GDM1 (cell line): ENCODE results near the gene SLC66A2.

Experiments
- DNase-seq: peaks from one replicate; lab custom pipeline; 2025; lab: John Stamatoyannopoulos, UW

Gene SLC66A2

DNA sequence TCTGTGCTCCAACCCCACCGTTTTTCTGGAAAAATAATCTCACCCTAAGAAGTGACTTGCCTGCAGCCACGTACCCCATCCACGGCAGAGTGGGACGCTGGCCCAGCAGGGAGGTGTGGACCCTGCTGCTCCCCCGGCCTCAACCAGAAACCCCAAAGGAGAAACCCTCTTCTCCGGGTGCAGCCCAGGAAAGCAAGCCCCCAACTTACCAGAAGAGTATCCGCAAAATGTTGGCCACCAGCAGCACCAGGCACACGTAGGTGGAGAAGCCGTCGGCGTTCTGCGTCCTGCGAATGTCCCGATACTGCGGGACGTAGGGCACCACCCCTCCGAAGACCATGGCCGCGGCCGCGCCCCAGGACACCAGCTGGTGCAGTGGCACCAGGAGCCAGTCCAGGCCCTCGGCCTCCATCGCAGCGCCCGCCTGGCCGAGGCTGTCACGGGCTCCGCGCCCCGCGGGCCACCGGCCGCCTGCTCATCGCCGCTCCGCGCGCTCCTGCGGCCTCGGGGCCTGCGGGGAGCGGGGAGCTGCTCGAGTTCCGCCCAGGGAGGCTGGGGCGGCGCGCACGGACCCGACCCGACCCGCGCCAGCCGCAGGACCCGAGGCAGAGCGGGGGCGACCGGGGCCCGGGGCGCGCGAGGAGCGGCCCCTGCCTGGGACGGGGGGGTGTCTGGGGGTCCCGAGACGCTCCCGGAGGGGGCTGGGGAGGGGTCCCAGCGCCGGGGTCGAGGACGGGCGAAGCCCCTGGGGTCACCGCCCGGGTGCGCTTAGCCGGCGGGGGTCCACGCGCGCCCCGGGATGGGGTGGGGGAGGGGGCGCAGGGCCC, 725 bp downstream of the SLC66A2 start:
- DNase-seq, result no peak

GRCh38 chr18:79949697-79950487, 1.6 kb downstream of the SLC66A2 start:
- peak; percentile 59 for DNase-seq

DNA sequence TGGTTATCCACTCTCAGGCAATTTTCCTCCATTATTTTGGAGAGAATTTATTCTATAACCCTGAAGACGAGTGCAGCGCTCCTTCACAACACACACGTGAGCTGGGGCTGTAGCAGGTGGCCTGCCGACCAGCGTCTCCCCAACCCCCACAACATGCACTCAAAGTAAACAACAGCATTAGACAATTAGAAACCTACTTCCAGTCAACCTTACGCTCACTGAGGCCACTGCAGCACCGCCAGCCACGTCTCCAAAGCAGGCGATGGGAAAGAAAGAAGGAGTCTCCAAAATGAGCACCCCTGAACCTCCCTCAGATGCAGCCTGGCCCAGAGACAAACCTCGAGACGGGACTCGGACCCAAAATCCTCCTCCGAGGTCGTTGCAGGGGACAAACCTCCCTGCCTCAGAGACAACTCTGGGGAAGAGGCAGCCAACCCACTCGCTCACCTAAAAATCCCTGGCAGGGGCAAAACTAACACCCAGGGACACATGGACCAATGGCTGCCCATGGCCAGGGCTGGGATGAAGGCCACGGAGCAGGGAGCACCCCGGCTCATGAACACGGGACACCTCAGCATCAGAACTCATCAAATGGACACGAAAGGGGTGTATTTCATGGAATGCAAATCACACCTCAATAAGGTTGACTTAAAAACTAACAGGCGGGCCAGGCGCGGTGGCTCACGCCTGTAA, 2.6 kb downstream of the SLC66A2 start:
- no peak for DNase-seq

- DNase-seq, result no peak
Measured at GRCh38 chr18:79947881-79948610, 3.4 kb downstream of the SLC66A2 start.

- no peak for DNase-seq
Measured at GRCh38 chr18:79947054-79947755, 4.2 kb downstream of the SLC66A2 start.

GRCh38 chr18:79945118-79946042, 6.1 kb downstream of the SLC66A2 start:
- no peak for DNase-seq

- DNase-seq, result no peak
Measured at GRCh38 chr18:79944746-79945117, 6.7 kb downstream of the SLC66A2 start.

DNA sequence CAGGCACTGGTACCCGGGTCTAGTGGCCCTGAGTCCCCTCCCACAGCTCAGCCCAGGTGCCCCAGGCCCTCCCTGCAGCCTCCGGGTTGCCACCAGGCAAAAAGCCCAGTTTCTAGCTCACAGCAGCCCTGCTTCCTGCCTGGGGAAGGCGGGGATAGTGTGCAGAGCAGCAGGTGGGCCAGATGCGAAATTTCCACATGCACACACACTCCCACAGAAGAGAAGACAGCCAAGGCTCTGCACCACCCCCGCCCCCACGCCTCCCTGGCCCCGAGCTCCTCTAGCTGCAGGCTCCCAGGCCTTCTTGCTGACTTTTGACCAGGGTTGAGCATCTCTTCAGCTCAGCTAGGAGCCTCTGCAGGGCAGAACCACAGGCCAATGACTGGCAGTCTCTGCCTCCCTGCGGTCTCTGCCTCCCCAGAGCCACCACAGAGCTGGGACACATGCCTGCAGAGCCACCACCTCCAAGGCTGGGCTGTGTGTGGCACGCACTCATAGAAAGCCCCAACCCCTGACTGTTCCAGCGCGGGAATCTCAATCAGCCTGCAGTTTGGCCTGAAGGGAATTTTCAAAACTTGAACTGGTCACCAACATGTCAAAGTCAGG, 7.2 kb downstream of the SLC66A2 start:
- no peak for DNase-seq

- no peak for DNase-seq
Measured at GRCh38 chr18:79943608-79944125, 7.8 kb downstream of the SLC66A2 start.

DNA sequence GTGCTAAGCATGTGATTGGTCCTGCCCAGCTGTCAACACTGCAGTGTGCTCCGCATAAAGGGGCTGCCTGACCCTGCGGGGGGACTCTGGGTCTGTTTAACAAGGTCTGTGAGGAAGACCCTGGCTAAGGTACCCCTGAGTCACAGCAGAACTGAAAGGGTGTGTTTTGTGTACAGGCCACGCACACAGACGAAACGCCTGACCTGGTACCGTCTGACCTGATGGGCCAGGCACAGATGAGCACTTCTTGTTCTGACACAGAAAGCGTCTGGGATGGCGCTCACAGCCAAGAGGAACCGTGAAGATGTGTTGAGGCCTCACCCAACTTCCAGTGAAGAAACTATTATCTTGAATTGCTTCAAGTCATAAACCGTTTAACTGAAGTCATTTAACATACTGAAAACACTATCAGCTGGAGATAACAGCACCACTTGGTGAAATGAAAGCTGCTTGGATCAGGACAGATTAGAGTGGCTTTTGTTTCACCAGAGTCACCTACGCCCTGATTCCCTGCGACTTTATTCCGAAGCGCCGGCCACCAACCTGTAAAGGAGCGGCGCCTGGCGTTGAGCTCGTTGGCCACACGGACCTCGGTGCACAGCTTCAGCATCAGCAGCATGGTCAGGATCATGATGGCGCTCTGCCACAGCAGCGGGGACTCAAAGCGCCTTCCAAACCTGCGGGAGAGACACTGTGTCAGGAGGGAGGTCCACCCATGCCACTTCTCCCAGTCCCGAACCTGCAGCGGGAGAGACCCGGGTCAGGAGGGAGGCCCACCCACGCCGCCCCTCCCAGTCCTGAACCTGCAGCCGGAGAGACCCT, 8.5 kb downstream of the SLC66A2 start:
- DNase-seq, result no peak

DNA sequence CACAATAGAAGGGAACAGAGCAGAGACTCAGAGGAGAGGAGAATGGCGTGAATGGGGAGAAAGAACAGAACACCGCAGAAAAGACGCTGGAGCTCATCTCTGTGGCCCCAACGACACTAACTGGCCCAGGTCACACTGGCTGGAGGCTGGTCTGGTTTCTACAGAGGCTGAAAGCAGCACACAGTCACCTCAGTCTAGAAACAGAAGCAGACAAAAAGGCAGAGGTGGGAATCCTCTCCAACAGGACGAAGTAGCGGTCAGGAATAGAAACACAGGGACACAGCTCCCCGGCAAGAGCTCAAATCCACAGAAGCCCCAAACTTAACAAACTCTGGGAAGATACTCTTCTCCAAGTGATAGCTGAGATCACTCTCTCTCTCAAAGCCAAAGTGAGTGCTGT, 9.2 kb downstream of the SLC66A2 start:
- no peak for DNase-seq

GRCh38 chr18:79941473-79942119, 9.9 kb downstream of the SLC66A2 start:
- no peak for DNase-seq

DNA sequence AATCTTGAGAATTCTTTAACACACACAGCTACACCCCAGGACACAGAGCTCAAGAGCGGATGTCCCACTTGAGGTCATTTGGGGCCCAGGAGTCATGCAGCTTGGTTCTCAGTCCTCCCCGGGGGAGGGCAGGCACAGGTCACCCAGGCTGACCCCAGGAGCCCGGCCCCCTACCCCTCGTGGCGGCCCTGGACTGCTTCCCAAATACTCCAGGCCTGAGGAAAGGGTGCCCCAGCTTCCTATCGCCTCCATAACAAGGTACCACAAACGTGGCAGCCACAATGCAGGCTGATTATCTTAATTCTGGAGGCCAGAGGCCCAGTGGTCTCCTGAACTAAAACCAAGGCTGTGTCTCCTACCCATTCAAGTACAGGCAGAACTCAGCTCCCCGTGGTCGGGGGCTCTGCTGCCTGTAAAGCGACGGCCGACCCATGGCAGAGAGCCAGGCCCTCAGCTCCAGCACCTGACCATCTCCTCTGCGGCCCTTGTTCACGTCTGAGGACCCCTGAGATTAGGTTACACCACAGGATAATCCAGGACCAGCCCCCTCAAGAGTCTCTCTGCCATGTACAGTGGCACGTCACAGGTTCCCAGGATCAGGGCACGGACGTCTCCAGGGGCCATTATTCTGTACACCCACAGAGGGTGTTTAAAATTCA, 10.5 kb downstream of the SLC66A2 start:
- DNase-seq, result no peak

DNA sequence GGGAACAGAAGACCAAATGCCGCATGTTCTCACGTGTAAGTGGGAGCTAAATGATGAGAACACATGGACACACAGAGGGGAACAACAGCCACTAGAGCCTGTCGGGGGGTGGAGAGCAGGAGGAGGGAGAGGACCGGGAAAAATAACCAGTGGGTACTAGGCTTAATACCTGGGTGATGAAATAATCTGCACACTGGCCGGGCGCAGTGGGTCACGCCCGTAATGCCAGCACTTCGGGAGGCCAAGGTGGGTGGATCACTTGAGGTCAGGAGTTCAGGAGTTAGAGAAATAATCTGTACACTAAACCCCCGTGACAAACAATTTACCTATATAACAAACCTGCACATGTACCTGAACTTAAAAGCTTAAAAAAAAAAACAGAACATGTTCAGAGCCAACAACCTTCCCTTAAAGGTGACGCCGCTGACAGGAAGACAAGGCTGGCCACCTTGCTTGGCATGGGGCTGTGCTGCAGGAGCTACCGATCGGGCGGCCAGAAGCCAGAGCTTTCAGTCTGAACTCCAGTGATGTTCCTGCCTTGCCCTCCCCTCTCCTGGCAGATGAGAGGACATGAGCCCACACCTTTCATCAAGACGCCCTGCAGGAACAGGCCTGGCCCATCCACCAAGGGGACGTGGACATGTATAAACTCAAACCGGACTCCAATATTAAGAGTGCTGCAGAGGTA, 11.2 kb downstream of the SLC66A2 start:
- no peak for DNase-seq

DNA sequence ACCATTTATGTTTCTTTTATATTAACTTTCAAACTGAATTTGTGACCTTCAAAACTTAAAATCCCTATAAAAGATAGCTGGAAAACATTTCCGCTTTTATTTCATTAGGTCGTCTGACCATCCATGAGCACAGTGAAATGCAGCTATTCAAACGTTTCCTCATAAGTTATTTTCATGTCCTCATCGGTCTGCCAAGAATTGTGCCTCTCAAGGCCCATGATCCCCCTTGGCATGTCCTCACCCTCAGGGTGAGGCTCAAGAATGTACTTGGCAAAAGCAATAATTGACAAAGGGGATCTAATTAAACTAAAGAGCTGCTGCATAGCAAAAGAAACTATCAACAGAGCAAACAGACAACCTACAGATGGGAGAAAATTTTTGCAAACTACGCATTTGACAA, 12.4 kb downstream of the SLC66A2 start:
- DNase-seq, result no peak

- no peak for DNase-seq
Measured at GRCh38 chr18:79938196-79938595, 13.3 kb downstream of the SLC66A2 start.
